Measurements from ENCODE around the gene SCFD2.

GRCh38 chr4:53348046-53348445 is 17.8 kb downstream of the SCFD2 start:
- no peak for TF ChIP-seq REST (IDR thresholded peaks at IDR 0.05; ENCODE audit: insufficient read depth in 1 of 2, low read depth in 2 of 2, low read length in 1 of 2)
- no peak for TF ChIP-seq CTCF (IDR thresholded peaks at IDR 0.05)
